ENCODE measurements around the gene COG6.

The COG6 gene

GRCh38 chr13:39773833-39774232, 118.4 kb downstream of the COG6 start:
- DNase-seq, result no peak

- DNase-seq, result no peak
Observed at GRCh38 chr13:39776439-39776838, 121.0 kb downstream of the COG6 start.

- DNase-seq, result no peak
Observed at GRCh38 chr13:39777021-39777420, 121.6 kb downstream of the COG6 start.

GRCh38 chr13:39777527-39778061, 122.1 kb downstream of the COG6 start:
- DNase-seq, result peak in 1 of 2 donors; percentile 37

- DNase-seq, result peak in 1 of 2 donors; percentile 44
Observed at GRCh38 chr13:39779337-39780265, 124.1 kb downstream of the COG6 start.

GRCh38 chr13:39780711-39781110, 125.2 kb downstream of the COG6 start:
- DNase-seq, result no peak

GRCh38 chr13:39781381-39781780, 125.9 kb downstream of the COG6 start:
- DNase-seq, result no peak

GRCh38 chr13:39783051-39783450, 127.6 kb downstream of the COG6 start:
- DNase-seq, result no peak

- DNase-seq, result no peak
Observed at GRCh38 chr13:39784347-39784746, 128.9 kb downstream of the COG6 start.

- no peak for DNase-seq
Observed at GRCh38 chr13:39786091-39786490, 130.6 kb downstream of the COG6 start.

- no peak for DNase-seq
Observed at GRCh38 chr13:39787086-39787487, 131.6 kb downstream of the COG6 start.

GRCh38 chr13:39788102-39788501, 132.6 kb downstream of the COG6 start:
- no peak for DNase-seq

GRCh38 chr13:39789451-39789850, 134.0 kb downstream of the COG6 start:
- DNase-seq, result no peak

All from CD4-positive, alpha-beta T cell treated with Interleukin-1 beta for 1 hour (primary cell).